ENCODE data around the gene GSTP1.

GSTP1 gene

GRCh38 chr11:67630228-67630942 lies 46.8 kb downstream of the GSTP1 start:
- ChIA-PET CTCF (interaction anchor here (0.6 to 6.3 kb wide), 19 partner anchors 9 to 172 kb away, joined by 3 to 104 read pairs (median 6); partner anchors contain the start of genes ACY3, GSTP1 and TBX10), POLR2A (interaction anchor here (0.7 kb wide), 1 partner anchor 61 kb away, joined by 3 read pairs; no protein-coding TSS in a partner anchor)
- TF ChIP-seq CTCF (IDR thresholded peaks at IDR 0.05; ENCODE audit: insufficient read depth, low read length, missing control alignments) = peak; percentile 83
- H3K4me3 ChIP-seq (ENCODE audit: low read depth, low read length) = peak overlapping the region; percentile 79
- DNase-seq (ENCODE audit: low read depth, low spot score) = peak; percentile 38

- POLR2A ChIA-PET = no interaction called here
- CTCF ChIA-PET = interaction anchor here (1.0 to 6.3 kb wide), 14 partner anchors 8 to 172 kb away, joined by 3 to 104 read pairs (median 8); partner anchors contain the start of genes ACY3, GSTP1 and TBX10
- H3K4me3 ChIP-seq (ENCODE audit: low read depth, low read length) = peak overlapping the region; percentile 79
- DNase-seq (ENCODE audit: low read depth, low spot score) = no peak
- no peak for TF ChIP-seq CTCF (IDR thresholded peaks at IDR 0.05; ENCODE audit: insufficient read depth, low read length, missing control alignments)
Measured at GRCh38 chr11:67630943-67631331, 47.3 kb downstream of the GSTP1 start.

- no peak for TF ChIP-seq CTCF (IDR thresholded peaks at IDR 0.05; ENCODE audit: insufficient read depth, low read length, missing control alignments)
- ChIA-PET CTCF (interaction anchor here (1.3 to 6.3 kb wide), 4 partner anchors 9 to 171 kb away, joined by 4 to 104 read pairs (median 53); no protein-coding TSS in a partner anchor), POLR2A (no interaction called here)
- H3K4me3 ChIP-seq (ENCODE audit: low read depth, low read length) = no peak overlapping the region
- no peak for DNase-seq (ENCODE audit: low read depth, low spot score)
Measured at GRCh38 chr11:67631411-67631810, 47.8 kb downstream of the GSTP1 start.

- ChIA-PET POLR2A (no interaction called here), CTCF (interaction anchor here (1.8 to 6.3 kb wide), 2 partner anchors 27 to 171 kb away, joined by 5 to 101 read pairs; no protein-coding TSS in a partner anchor)
- no peak overlapping the region for H3K4me3 ChIP-seq (ENCODE audit: low read depth, low read length)
- TF ChIP-seq CTCF (IDR thresholded peaks at IDR 0.05; ENCODE audit: insufficient read depth, low read length, missing control alignments) = no peak
- DNase-seq (ENCODE audit: low read depth, low spot score) = no peak
Measured at GRCh38 chr11:67631853-67632174, 48.2 kb downstream of the GSTP1 start.

- no peak overlapping the region for H3K4me3 ChIP-seq (ENCODE audit: low read depth, low read length)
- no peak for TF ChIP-seq CTCF (IDR thresholded peaks at IDR 0.05; ENCODE audit: insufficient read depth, low read length, missing control alignments)
- DNase-seq (ENCODE audit: low read depth, low spot score) = no peak
- POLR2A ChIA-PET = no interaction called here
- CTCF ChIA-PET = interaction anchor here (0.7 to 1.8 kb wide), 2 partner anchors 10 to 170 kb away, joined by 3 to 5 read pairs; no protein-coding TSS in a partner anchor
Measured at GRCh38 chr11:67632175-67632981, 48.8 kb downstream of the GSTP1 start.

Measured in AG04449 (cell line).